Neuronal stem cell (in vitro differentiated cells): ENCODE results near the gene RTL10. TPM values are rescaled to one million over a fixed set of nuclear protein-coding genes. Genes with fewer than 3 reads are reported as not detected.

ENCODE experiments used
- DNase-seq: peaks from one replicate; pipeline ENCODE4 v3.0.0-alpha.2; 2013; ENCODE audit warnings: low spot score
- H2AFZ ChIP-seq: one replicate; pipeline ENCODE4 v1.6.1; 2013; ENCODE audit warnings: mild to moderate bottlenecking, low read length, inconsistent platforms
- H2AK5ac ChIP-seq: 2 replicates; pipeline ENCODE4 v1.6.1; 2013; ENCODE audit warnings: low read depth, mild to moderate bottlenecking, inconsistent platforms, low read length, moderate library complexity, mixed read lengths
- H2BK120ac ChIP-seq: 2 replicates; pipeline ENCODE4 v1.6.1; 2013; ENCODE audit warnings: low read depth, mild to moderate bottlenecking, inconsistent platforms, low read length, moderate library complexity, mixed read lengths
- H2BK12ac ChIP-seq: one replicate; pipeline ENCODE4 v1.6.1; 2013; ENCODE audit warnings: low read length, inconsistent platforms
- H2BK15ac ChIP-seq: 2 replicates; pipeline ENCODE4 v1.6.1; 2013; ENCODE audit warnings: mild to moderate bottlenecking, low read length, inconsistent platforms, mixed read lengths
- H2BK5ac ChIP-seq: one replicate; pipeline ENCODE4 v1.6.1; 2013; ENCODE audit warnings: inconsistent platforms, mild to moderate bottlenecking, low read length, moderate library complexity
- H3K14ac ChIP-seq: one replicate; pipeline ENCODE4 v1.6.1; 2013; ENCODE audit warnings: low read length, inconsistent platforms
- H3K18ac ChIP-seq: 2 replicates; pipeline ENCODE4 v1.6.1; 2013; ENCODE audit warnings: low read length, inconsistent platforms
- H3K23ac ChIP-seq: 2 replicates; pipeline ENCODE4 v1.6.1; 2013; ENCODE audit warnings: low read depth, mild to moderate bottlenecking, mixed read lengths, low read length, inconsistent platforms; ENCODE audit not compliant: poor library complexity
- H3K27ac ChIP-seq: replicated peaks from 3 replicates; pipeline ENCODE4 v1.5.1; 2013; ENCODE audit warnings: low read length, inconsistent platforms
- H3K27me3 ChIP-seq, 3 experiments: 2 replicates each; pipeline ENCODE4 v1.6.1; 2013; ENCODE audit warnings: low read length in 3 of 3, mild to moderate bottlenecking in 2 of 3, inconsistent platforms in 1 of 3, low read depth in 1 of 3, mixed read lengths in 1 of 3, moderate library complexity in 1 of 3; ENCODE audit not compliant: control insufficient read depth in 3 of 3, insufficient read depth in 3 of 3
- H3K36me3 ChIP-seq, 2 donors: replicated peaks in 1 of 2; 2 replicates each; pipeline ENCODE4 v1.6.1; 2013; ENCODE audit warnings: low read length in 2 of 2; ENCODE audit not compliant: control insufficient read depth in 2 of 2, insufficient read depth in 2 of 2
- H3K4ac ChIP-seq: 2 replicates; pipeline ENCODE4 v1.6.1; 2013; ENCODE audit warnings: inconsistent platforms, mild to moderate bottlenecking, low read length, moderate library complexity
- H3K4me1 ChIP-seq, 2 donors: 1 replicate in 1 of 2; 2 replicates in 1 of 2; pipeline ENCODE4 v1.6.1; 2013; ENCODE audit warnings: low read length in 2 of 2, low read depth in 1 of 2; ENCODE audit not compliant: control insufficient read depth in 2 of 2, insufficient read depth in 1 of 2
- H3K4me2 ChIP-seq: one replicate; pipeline ENCODE4 v1.6.1; 2013; ENCODE audit warnings: mild to moderate bottlenecking, low read length, inconsistent platforms; ENCODE audit not compliant: insufficient read depth, poor library complexity, severe bottlenecking
- H3K4me3 ChIP-seq, 2 donors: 2 replicates each; pipeline ENCODE4 v1.5.1; 2013; ENCODE audit warnings: low read length in 2 of 2, mild to moderate bottlenecking in 2 of 2, inconsistent platforms in 1 of 2, moderate library complexity in 1 of 2
- H3K79me1 ChIP-seq: one replicate; pipeline ENCODE4 v1.6.1; 2013; ENCODE audit warnings: low read depth, mild to moderate bottlenecking, inconsistent platforms, low read length, moderate library complexity
- H3K9ac ChIP-seq: one replicate; pipeline ENCODE4 v1.6.1; 2013; ENCODE audit warnings: mild to moderate bottlenecking, low read depth, low read length, inconsistent platforms; ENCODE audit not compliant: poor library complexity
- H3K9me3 ChIP-seq, 2 donors: replicated peaks in 1 of 2; 2 replicates each; pipeline versions ENCODE3 to v1.6.1; 2013; ENCODE audit warnings: low read length in 2 of 2, mild to moderate bottlenecking in 2 of 2, inconsistent platforms in 1 of 2, low read depth in 1 of 2, mixed read lengths in 1 of 2, moderate library complexity in 1 of 2; ENCODE audit not compliant: control insufficient read depth in 2 of 2, insufficient read depth in 1 of 2
- H4K8ac ChIP-seq: one replicate; pipeline ENCODE4 v1.6.1; 2013; ENCODE audit warnings: low read depth, mild to moderate bottlenecking, inconsistent platforms, low read length, moderate library complexity
- H4K91ac ChIP-seq: one replicate; pipeline ENCODE4 v1.6.1; 2013; ENCODE audit warnings: low read length, low read depth, mild to moderate bottlenecking, inconsistent platforms; ENCODE audit not compliant: poor library complexity
- WGBS, 2 donors: extraction: QIAGEN DNeasy Blood & Tissue Kit; methylation state at CpG; one replicate each; pipeline ENCODE4 v1.1.7; 2013; ENCODE audit warnings: missing lambda C conversion rate in 2 of 2, mixed read lengths in 1 of 2; ENCODE audit not compliant: insufficient read length in 2 of 2, insufficient replicate concordance in 1 of 2; ENCODE audit errors: extremely low coverage in 2 of 2; 5-methylcytosine and 5-hydroxymethylcytosine counted together
- polyA plus RNA-seq, 2 experiments: library from polyadenylated mRNA; stranded (reverse); fragments of 200-250 nt; gene quantifications; one replicate each; pipeline ENCODE4 v1.2.3, GENCODE V29; 2013

RTL10 gene
- 9.7 TPM for polyA plus RNA-seq (2013, experiment 1 of 2)
- polyA plus RNA-seq (2013, experiment 2 of 2), result 10.2 TPM

GRCh38 chr22:19854778-19855503, at the start of gene RTL10, which contains the start of gene GNB1L:
TSS of gene RTL10 (minus strand) at chr22:19854874. CDS start at chr22:19852261, 2,613 bp downstream.
TSS of gene GNB1L (minus strand) at chr22:19854874. CDS start at chr22:19821355, 33,519 bp downstream.
- Histone ChIP-seq H2BK120ac (peak within 1 kb of the TSS; percentile 83), H3K4me1 (peaks cover 12 to 15% of the 10 kb centered on the region in 2 donors), H3K9me3 (peaks cover 2% of the 10 kb centered on the region in 2 donors), H2BK15ac (peak within 1 kb of the TSS; percentile 90), H3K4ac (peak within 1 kb of the TSS; percentile 86), H3K9ac (peak within 1 kb of the TSS; percentile 99), H3K14ac (peak within 1 kb of the TSS; percentile 99), H3K23ac (peak within 1 kb of the TSS; percentile 100), H4K8ac (peak within 1 kb of the TSS; percentile 86), H3K27ac (peak within 1 kb of the TSS; percentile 65), H3K18ac (peak within 1 kb of the TSS; percentile 100), H3K36me3 (peaks cover 25 to 31% of the 10 kb centered on the region in 2 donors), H2BK12ac (peak within 1 kb of the TSS; percentile 18), H4K91ac (peak within 1 kb of the TSS; percentile 61), H2AK5ac (peak within 1 kb of the TSS; percentile 95), H2BK5ac (peak within 1 kb of the TSS; percentile 98), H2AFZ (peak within 1 kb of the TSS; percentile 95), H3K27me3 (no peaks in the 10 kb centered on the region), H3K4me2 (peak within 1 kb of the TSS; percentile 92), H3K4me3 (peak within 1 kb of the TSS; percentile 92 to 98), H3K79me1 (peaks cover 27% of the 10 kb centered on the region)
- no CpG with 5 or more reads among the region's 81 CpGs for WGBS, 2 donors
- DNase-seq, result peak; percentile 95

- Histone ChIP-seq H3K4me2 (no peak overlapping the region), H3K79me1 (peaks cover under 1% of the 10 kb centered on the region), H3K27ac (no peak overlapping the region), H3K9me3 (no peaks in the 10 kb centered on the region), H3K27me3 (peaks cover 0 to 9% (median 0%) of the 10 kb centered on the region in 3 experiments), H2BK15ac (peak overlapping the region; percentile 2), H3K23ac (peak overlapping the region; percentile 40), H3K4me3 (no peak overlapping the region), H3K9ac (no peak overlapping the region), H2BK12ac (peak overlapping the region; percentile 98), H3K18ac (peak overlapping the region; percentile 87), H2AFZ (peak overlapping the region; percentile 22), H2BK120ac (peak overlapping the region; percentile 22), H3K4me1 (peaks cover 16 to 30% of the 10 kb centered on the region in 2 donors), H3K14ac (peak overlapping the region; percentile 39), H4K91ac (no peak overlapping the region), H2BK5ac (no peak overlapping the region), H2AK5ac (peak overlapping the region; percentile 2), H3K4ac (no peak overlapping the region), H3K36me3 (no peaks in the 10 kb centered on the region), H4K8ac (no peak overlapping the region)
- WGBS, 2 donors, result no CpG with 5 or more reads among the region's 16 CpGs
- no peak for DNase-seq
These were observed 49.6 kb upstream of the RTL10 start for GRCh38 chr22:19904174-19904856.

GRCh38 chr22:19903513-19903912, 48.8 kb upstream of the RTL10 start:
- WGBS, 2 donors, result no CpG with 5 or more reads among the region's 12 CpGs
- Histone ChIP-seq H3K36me3 (no peaks in the 10 kb centered on the region), H3K4me2 (no peak overlapping the region), H3K79me1 (no peaks in the 10 kb centered on the region), H2BK12ac (peak overlapping the region; percentile 98), H2BK15ac (peak overlapping the region; percentile 2), H4K8ac (no peak overlapping the region), H2AK5ac (peak overlapping the region; percentile 2), H3K4me1 (peaks cover 17 to 27% of the 10 kb centered on the region in 2 donors), H3K9ac (peak overlapping the region; percentile 51), H2AFZ (peak overlapping the region; percentile 63), H3K27me3 (peaks cover 0 to 9% (median 0%) of the 10 kb centered on the region in 3 experiments), H3K18ac (peak overlapping the region; percentile 87), H3K23ac (peak overlapping the region; percentile 38), H2BK120ac (no peak overlapping the region), H3K9me3 (no peaks in the 10 kb centered on the region), H4K91ac (peak overlapping the region; percentile 49), H3K4me3 (no peak overlapping the region), H2BK5ac (no peak overlapping the region), H3K27ac (no peak overlapping the region), H3K14ac (peak overlapping the region; percentile 39), H3K4ac (peak overlapping the region; percentile 13)
- no peak for DNase-seq

- Histone ChIP-seq H3K4me1 (peaks cover 17 to 27% of the 10 kb centered on the region in 2 donors), H3K4ac (no peak overlapping the region), H3K27me3 (peaks cover 0 to 9% (median 0%) of the 10 kb centered on the region in 3 experiments), H3K9ac (no peak overlapping the region), H3K14ac (no peak overlapping the region), H3K18ac (peak overlapping the region; percentile 51), H2BK12ac (no peak overlapping the region), H3K9me3 (no peaks in the 10 kb centered on the region), H3K4me2 (no peak overlapping the region), H3K4me3 (no peak overlapping the region), H2BK120ac (no peak overlapping the region), H3K36me3 (no peaks in the 10 kb centered on the region), H2BK15ac (peak overlapping the region; percentile 2), H2BK5ac (no peak overlapping the region), H3K27ac (no peak overlapping the region), H2AFZ (peak overlapping the region; percentile 63), H4K91ac (no peak overlapping the region), H2AK5ac (peak overlapping the region; percentile 2), H3K23ac (no peak overlapping the region), H4K8ac (no peak overlapping the region), H3K79me1 (no peaks in the 10 kb centered on the region)
- no CpG with 5 or more reads among the region's 9 CpGs for WGBS, 2 donors
- no peak for DNase-seq
These were observed 48.4 kb upstream of the RTL10 start for GRCh38 chr22:19903031-19903430.
